DMS53 (cell line): Measurements from ENCODE around the gene C5orf15.
A peak's percentile ranks its signal among the peaks of the same experiment; 100 is the strongest.
"Not testable (repeated sequence)": the region's sequence is repeated elsewhere in the genome, so short reads cannot be mapped to it uniquely, and the experiment has no call there.

Experiments
- DNase-seq: peaks from one replicate; lab custom pipeline; 2025; lab: John Stamatoyannopoulos, UW

The C5orf15 gene

GRCh38 chr5:133994297-133994989 lies 26.0 kb upstream of the C5orf15 start:
- no peak for DNase-seq

GRCh38 chr5:133993185-133993936 lies 24.9 kb upstream of the C5orf15 start:
- DNase-seq = peak; percentile 42

GRCh38 chr5:133992429-133993155 lies 24.2 kb upstream of the C5orf15 start:
- peak; percentile 36 for DNase-seq

GRCh38 chr5:133991171-133991910 lies 22.9 kb upstream of the C5orf15 start:
- DNase-seq = no peak

GRCh38 chr5:133990396-133990795 lies 22.0 kb upstream of the C5orf15 start:
- DNase-seq = no peak

- no peak for DNase-seq
These were observed 17.2 kb upstream of the C5orf15 start for GRCh38 chr5:133985540-133986180.

GRCh38 chr5:133983674-133984073 lies 15.2 kb upstream of the C5orf15 start:
- no peak for DNase-seq

GRCh38 chr5:133981714-133982113 lies 13.3 kb upstream of the C5orf15 start:
- DNase-seq = peak; percentile 21

GRCh38 chr5:133980652-133981051 lies 12.2 kb upstream of the C5orf15 start:
- DNase-seq = no peak

GRCh38 chr5:133978943-133979342 lies 10.5 kb upstream of the C5orf15 start:
- no peak for DNase-seq

- no peak for DNase-seq
These were observed 9.4 kb upstream of the C5orf15 start for GRCh38 chr5:133977858-133978257.

- DNase-seq = no peak
These were observed 8.8 kb upstream of the C5orf15 start for GRCh38 chr5:133977161-133977787.

GRCh38 chr5:133975546-133975945 lies 7.1 kb upstream of the C5orf15 start:
- not testable (repeated sequence) for DNase-seq

GRCh38 chr5:133974142-133974541 lies 5.7 kb upstream of the C5orf15 start:
- DNase-seq = no peak

- no peak for DNase-seq
These were observed 2.0 kb upstream of the C5orf15 start for GRCh38 chr5:133970325-133970909.

GRCh38 chr5:133969654-133970324 lies 1.4 kb upstream of the C5orf15 start:
- peak; percentile 67 for DNase-seq

GRCh38 chr5:133967698-133968203 lies 674 bp downstream of the C5orf15 start:
- DNase-seq = peak; percentile 48

GRCh38 chr5:133967124-133967523 lies 1.3 kb downstream of the C5orf15 start:
- DNase-seq = no peak

GRCh38 chr5:133966090-133966489 lies 2.3 kb downstream of the C5orf15 start:
- no peak for DNase-seq
